Smooth muscle cell (in vitro differentiated cells): ENCODE data around the gene KCNE4. TPM values are rescaled to one million over a fixed set of nuclear protein-coding genes. Genes with fewer than 3 reads are reported as not detected.
"Not testable (repeated sequence)": the region's sequence is repeated elsewhere in the genome, so short reads cannot be mapped to it uniquely, and the experiment has no call there.

Experiments
- DNase-seq: peaks from one replicate; lab custom pipeline; 2025; ENCODE audit not compliant: unreplicated experiment; lab: John Stamatoyannopoulos, UW
- H2AFZ ChIP-seq: fragments of 200-600 bp; sonication (generic); 2 replicates; pipeline ENCODE4 v1.6.0; 2016; ENCODE audit warnings: antibody characterized with exemption, low read depth, mild to moderate bottlenecking
- H3F3A ChIP-seq: fragments of 200-600 bp; sonication (generic); 2 replicates; pipeline ENCODE4 v1.6.0; 2017; ENCODE audit warnings: antibody characterized with exemption, low read depth
- H3K27ac ChIP-seq: fragments of 200-600 bp; sonication (generic); 2 replicates; pipeline ENCODE4 v1.5.1; 2016; ENCODE audit warnings: low read depth, mild to moderate bottlenecking
- H3K27me3 ChIP-seq: fragments of 200-600 bp; sonication (generic); 2 replicates; pipeline ENCODE4 v1.6.1; 2016; ENCODE audit warnings: low read depth, mild to moderate bottlenecking
- H3K36me3 ChIP-seq: fragments of 200-600 bp; sonication (generic); 2 replicates; pipeline ENCODE4 v1.5.1; 2016; ENCODE audit warnings: low read depth
- H3K4me1 ChIP-seq: fragments of 200-600 bp; sonication (generic); 2 replicates; pipeline ENCODE4 v1.5.1; 2016; ENCODE audit warnings: low read depth
- H3K4me2 ChIP-seq: fragments of 200-600 bp; sonication (generic); 2 replicates; pipeline ENCODE4 v1.6.0; 2016; ENCODE audit warnings: mild to moderate bottlenecking
- H3K4me3 ChIP-seq: fragments of 200-600 bp; sonication (generic); 2 replicates; pipeline ENCODE4 v1.5.1; 2016; ENCODE audit warnings: mild to moderate bottlenecking
- H3K79me2 ChIP-seq: fragments of 200-600 bp; sonication (generic); 2 replicates; pipeline ENCODE4 v1.6.0; 2016; ENCODE audit warnings: low read depth, mild to moderate bottlenecking
- H3K9ac ChIP-seq: fragments of 200-600 bp; sonication (generic); 2 replicates; pipeline ENCODE4 v1.6.0; 2016; ENCODE audit warnings: low read depth
- H3K9me3 ChIP-seq: fragments of 200-600 bp; sonication (generic); replicated peaks from 2 replicates; pipeline ENCODE4 v1.5.1; 2016; ENCODE audit warnings: low read depth
- H4K20me1 ChIP-seq: fragments of 200-600 bp; sonication (generic); 2 replicates; pipeline ENCODE4 v1.6.0; 2016; ENCODE audit warnings: low read depth
- WGBS: methylation state at CpG from one replicate; pipeline ENCODE4 v1.1.7; 2016; ENCODE audit warnings: low lambda C conversion rate; 5-methylcytosine and 5-hydroxymethylcytosine counted together
- polyA plus RNA-seq: library from polyadenylated mRNA; unstranded; fragments of >200 nt; fragmentation: Nextera tagmentation; extraction: Ambion mirVana; gene quantifications from 2 replicates; pipeline ENCODE4 v1.2.1, GENCODE V29; 2016
- total RNA-seq: library from RNA; depleted of rRNA; stranded (reverse); fragments of >200 nt; gene quantifications from 2 replicates; pipeline ENCODE4 v1.2.3, GENCODE V29; 2014
- TF ChIP-seq, protein P1 (sequence below): fragments of 200-600 bp; sonication (generic); IDR thresholded peaks from 2 replicates; pipeline ENCODE4 v1.5.1; 2017; ENCODE audit warnings: borderline replicate concordance, mild to moderate bottlenecking, antibody characterized with exemption; ENCODE audit not compliant: insufficient read depth, poor library complexity, severe bottlenecking

Gene KCNE4
- total and polyA plus RNA-seq, 2 experiments from 2014 or later, result 36.7 to 67.5 TPM

DNA sequence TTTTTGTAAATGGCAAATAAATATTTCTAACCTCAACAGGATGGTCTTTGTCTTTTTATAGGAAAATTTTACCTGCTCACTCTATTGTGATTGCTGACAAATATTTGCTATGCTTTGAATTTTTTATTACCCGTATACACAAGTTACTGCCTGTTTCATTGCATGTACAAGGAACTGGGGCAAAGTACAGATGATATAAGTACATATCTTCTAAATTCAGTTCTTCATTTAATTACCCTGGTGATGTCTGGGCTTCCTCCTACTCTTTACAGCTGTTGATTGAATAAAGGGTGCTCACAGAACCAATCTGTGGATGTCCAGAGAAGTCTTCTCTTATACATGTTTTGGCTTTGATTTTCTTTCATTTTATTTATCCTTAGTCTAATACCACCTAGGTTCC, 26.5 kb downstream of the KCNE4 start:
- Histone ChIP-seq H3F3A (no peaks in the 10 kb centered on the region), H3K9ac (no peak overlapping the region), H3K27me3 (no peaks in the 10 kb centered on the region), H4K20me1 (no peaks in the 10 kb centered on the region), H3K27ac (no peak overlapping the region), H3K9me3 (no peaks in the 10 kb centered on the region), H3K4me3 (no peak overlapping the region), H2AFZ (no peak overlapping the region), H3K79me2 (no peaks in the 10 kb centered on the region), H3K4me2 (no peak overlapping the region), H3K36me3 (no peaks in the 10 kb centered on the region), H3K4me1 (no peaks in the 10 kb centered on the region)
- 89% methylated on average over 1 of the region's 1 CpG for WGBS
- TF ChIP-seq, protein P1, sequence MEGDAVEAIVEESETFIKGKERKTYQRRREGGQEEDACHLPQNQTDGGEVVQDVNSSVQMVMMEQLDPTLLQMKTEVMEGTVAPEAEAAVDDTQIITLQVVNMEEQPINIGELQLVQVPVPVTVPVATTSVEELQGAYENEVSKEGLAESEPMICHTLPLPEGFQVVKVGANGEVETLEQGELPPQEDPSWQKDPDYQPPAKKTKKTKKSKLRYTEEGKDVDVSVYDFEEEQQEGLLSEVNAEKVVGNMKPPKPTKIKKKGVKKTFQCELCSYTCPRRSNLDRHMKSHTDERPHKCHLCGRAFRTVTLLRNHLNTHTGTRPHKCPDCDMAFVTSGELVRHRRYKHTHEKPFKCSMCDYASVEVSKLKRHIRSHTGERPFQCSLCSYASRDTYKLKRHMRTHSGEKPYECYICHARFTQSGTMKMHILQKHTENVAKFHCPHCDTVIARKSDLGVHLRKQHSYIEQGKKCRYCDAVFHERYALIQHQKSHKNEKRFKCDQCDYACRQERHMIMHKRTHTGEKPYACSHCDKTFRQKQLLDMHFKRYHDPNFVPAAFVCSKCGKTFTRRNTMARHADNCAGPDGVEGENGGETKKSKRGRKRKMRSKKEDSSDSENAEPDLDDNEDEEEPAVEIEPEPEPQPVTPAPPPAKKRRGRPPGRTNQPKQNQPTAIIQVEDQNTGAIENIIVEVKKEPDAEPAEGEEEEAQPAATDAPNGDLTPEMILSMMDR, result no peak
- no peak for DNase-seq

- TF ChIP-seq, protein P1, result no peak
- no peaks in the 10 kb centered on the region for H3K27me3 ChIP-seq
- 82% methylated on average over 2 of the region's 2 CpGs for WGBS
- no peaks in the 10 kb centered on the region for H3K36me3 ChIP-seq
- H3K4me2 ChIP-seq, result no peak overlapping the region
- no peaks in the 10 kb centered on the region for H3K79me2 ChIP-seq
- H3F3A ChIP-seq, result no peaks in the 10 kb centered on the region
- no peaks in the 10 kb centered on the region for H3K9me3 ChIP-seq
- H3K4me3 ChIP-seq, result no peak overlapping the region
- H3K4me1 ChIP-seq, result no peaks in the 10 kb centered on the region
- DNase-seq, result no peak
- no peak overlapping the region for H3K27ac ChIP-seq
- no peaks in the 10 kb centered on the region for H4K20me1 ChIP-seq
- no peak overlapping the region for H3K9ac ChIP-seq
- no peak overlapping the region for H2AFZ ChIP-seq
Measured at GRCh38 chr2:223079378-223079777, 27.4 kb downstream of the KCNE4 start.

DNA sequence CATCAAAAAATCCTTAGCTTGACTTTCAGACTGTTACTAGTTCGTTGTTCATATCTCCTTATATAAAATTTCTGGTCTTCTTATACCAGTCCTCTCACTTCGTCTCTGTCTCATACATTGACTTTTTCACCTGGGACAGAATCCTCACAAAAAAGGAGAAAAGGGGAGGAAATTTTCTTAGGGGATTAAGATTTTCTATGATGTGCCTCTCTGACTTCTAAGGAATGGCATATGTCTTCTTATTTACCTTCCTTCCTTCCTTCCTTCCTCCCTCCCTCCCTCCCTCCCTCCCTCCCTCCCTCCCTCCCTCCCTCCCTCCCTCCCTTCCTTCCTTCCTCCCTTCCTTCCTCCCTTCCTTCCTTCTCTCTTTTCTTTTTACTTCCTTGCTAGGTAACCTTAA, 27.9 kb downstream of the KCNE4 start:
- 95% methylated on average over 2 of the region's 2 CpGs for WGBS
- Histone ChIP-seq H3F3A (no peaks in the 10 kb centered on the region), H3K27me3 (no peaks in the 10 kb centered on the region), H3K27ac (peak overlapping the region; percentile 49), H3K36me3 (no peaks in the 10 kb centered on the region), H3K4me2 (no peak overlapping the region), H3K9me3 (no peaks in the 10 kb centered on the region), H3K79me2 (no peaks in the 10 kb centered on the region), H4K20me1 (no peaks in the 10 kb centered on the region), H2AFZ (no peak overlapping the region), H3K4me1 (no peaks in the 10 kb centered on the region), H3K9ac (no peak overlapping the region), H3K4me3 (no peak overlapping the region)
- DNase-seq, result no peak
- TF ChIP-seq, protein P1, result no peak

- H3K4me1 ChIP-seq, H3K9ac ChIP-seq, H4K20me1 ChIP-seq, H3K27me3 ChIP-seq, H3F3A ChIP-seq, H3K36me3 ChIP-seq, DNase-seq, H3K9me3 ChIP-seq, H2AFZ ChIP-seq, H3K4me2 ChIP-seq, H3K4me3 ChIP-seq, H3K79me2 ChIP-seq: not testable (repeated sequence)
- WGBS, result 42% methylated on average over 3 of the region's 3 CpGs
- peak overlapping the region; percentile 49 for H3K27ac ChIP-seq
Measured at GRCh38 chr2:223080790-223081360, 28.9 kb downstream of the KCNE4 start.
